Body of pancreas (tissue), 4 donors: ENCODE data around the gene CNGA4. TPM values are rescaled to one million over a fixed set of nuclear protein-coding genes. Genes with fewer than 3 reads are reported as not detected.
A peak's percentile ranks its signal among the peaks of the same experiment; 100 is the strongest.
"Not testable (repeated sequence)": the region's sequence is repeated elsewhere in the genome, so short reads cannot be mapped to it uniquely, and the experiment has no call there.

Experiments used
- ATAC-seq: fragments of 150-250 bp; one replicate; pipeline ENCODE4 v1.9.1; 2016
- DNase-seq, 4 donors: peaks; one replicate each; pipeline ENCODE4 v3.0.0-alpha.2; 2019
- H3K27ac ChIP-seq, 4 donors: fragments of 200-600 bp; sonication (generic); 1 replicate in 3 of 4; 2 replicates in 1 of 4; pipeline versions ENCODE4 v1.5.1 to v1.6.1; 2016 to 2019; ENCODE audit warnings: mild to moderate bottlenecking in 1 of 4, mixed read lengths in 1 of 4, moderate library complexity in 1 of 4
- H3K27me3 ChIP-seq, 2 donors: fragments of 200-600 bp; sonication (generic); one replicate each; pipeline ENCODE4 v1.6.0; 2016; ENCODE audit warnings: mild to moderate bottlenecking in 1 of 2
- H3K36me3 ChIP-seq, 2 donors: fragments of 200-600 bp; sonication (generic); replicated peaks in 1 of 2; 2 replicates each; pipeline ENCODE4 v1.5.1; 2016; ENCODE audit warnings: low read depth in 2 of 2; ENCODE audit not compliant: insufficient read depth in 1 of 2
- H3K4me1 ChIP-seq: fragments of 200-600 bp; sonication (generic); one replicate; pipeline ENCODE4 v1.6.0; 2016
- H3K4me3 ChIP-seq, 2 donors: fragments of 200-600 bp; sonication (generic); 1 replicate in 1 of 2; 2 replicates in 1 of 2; pipeline ENCODE4 v1.5.1; 2016 to 2019
- H3K9me3 ChIP-seq, 3 donors: fragments of 200-600 bp; sonication (generic); 1 replicate in 2 of 3; 2 replicates in 1 of 3; pipeline ENCODE4 v1.5.1; 2016
- CTCF ChIP-seq, 7 experiments: fragments of 450-650 bp in 4 of 7; fragments of 200-600 bp in 3 of 7; sonication (generic) in 3 of 7; IDR thresholded peaks; one replicate each; pipeline ENCODE4 v1.5.1; 2016 to 2019; ENCODE audit warnings: antibody characterized with exemption in 7 of 7
- POLR2A ChIP-seq, 3 donors: fragments of 450-650 bp; IDR thresholded peaks; one replicate each; pipeline ENCODE4 v1.6.1; 2016; ENCODE audit warnings: antibody characterized with exemption in 3 of 3, mild to moderate bottlenecking in 2 of 3
- WGBS, 2 donors: methylation state at CpG; one replicate each; pipeline ENCODE4 v1.1.5; 2017; 5-methylcytosine and 5-hydroxymethylcytosine counted together
- intact Hi-C: fragments of 100-400 bp; cut with DNase I; formaldehyde crosslinking; loops from one replicate; pipeline ENCODE4 v1.15.1; 2023
- total RNA-seq, 2 donors: library from RNA; depleted of rRNA; stranded (reverse); fragments of >200 nt; gene quantifications; one replicate each; pipeline ENCODE4 v1.1.0, GENCODE V29; 2016

CNGA4 gene
- total RNA-seq, 2 donors from 2014 or later, result not detected

- DNase-seq (no peak), ATAC-seq (no peak)
- no peak for TF ChIP-seq CTCF (IDR thresholded peaks at IDR 0.05)
- TF ChIP-seq POLR2A (IDR thresholded peaks at IDR 0.05), result no peak
- Histone ChIP-seq H3K27ac (no peak overlapping the region), H3K4me1 (peaks cover 11% of the 10 kb centered on the region), H3K9me3 (no peaks in the 10 kb centered on the region), H3K36me3 (no peaks in the 10 kb centered on the region), H3K4me3 (no peak overlapping the region), H3K27me3 (no peaks in the 10 kb centered on the region)
- 94 to 95% methylated on average over 2 of the region's 2 CpGs for WGBS, 2 donors
- intact Hi-C loops, result no loop called here
Observed at GRCh38 chr11:6245536-6245935, 6.6 kb downstream of the CNGA4 start.

- Histone ChIP-seq H3K4me3 (no peak overlapping the region), H3K36me3 (no peaks in the 10 kb centered on the region), H3K27ac (no peak overlapping the region), H3K9me3 (no peaks in the 10 kb centered on the region), H3K4me1 (peaks cover 33% of the 10 kb centered on the region), H3K27me3 (no peaks in the 10 kb centered on the region)
- intact Hi-C loops, result no loop called here
- ATAC-seq (no peak), DNase-seq (no peak)
- no peak for TF ChIP-seq POLR2A (IDR thresholded peaks at IDR 0.05)
- WGBS, 2 donors, result 92 to 94% methylated on average over 1 of the region's 1 CpG
Observed at GRCh38 chr11:6248248-6248647, 9.4 kb downstream of the CNGA4 start.

- ATAC-seq, intact Hi-C loops, H3K36me3 ChIP-seq, H3K27ac ChIP-seq, DNase-seq, H3K9me3 ChIP-seq, H3K27me3 ChIP-seq, H3K4me3 ChIP-seq: not testable (repeated sequence)
- WGBS, 2 donors, result 91 to 95% methylated on average over 3 of the region's 3 CpGs
- peaks cover 39% of the 10 kb centered on the region for H3K4me1 ChIP-seq
Observed at GRCh38 chr11:6248897-6249296, 10.0 kb downstream of the CNGA4 start.

GRCh38 chr11:6249770-6250555 is 11.1 kb downstream of the CNGA4 start:
- ATAC-seq (peak; percentile 55), DNase-seq (peak; percentile 90 to 97 (median 94))
- no peaks in the 10 kb centered on the region for H3K36me3 ChIP-seq
- intact Hi-C loops, result no loop called here
- H3K27ac ChIP-seq, result peak overlapping the region; percentile 51 to 81 (median 70)
- no peaks in the 10 kb centered on the region for H3K9me3 ChIP-seq
- TF ChIP-seq POLR2A (IDR thresholded peaks at IDR 0.05), result no peak
- TF ChIP-seq CTCF (IDR thresholded peaks at IDR 0.05), result no peak
- WGBS, 2 donors, result 30% methylated on average over 3 of the region's 3 CpGs
- no peak overlapping the region for H3K4me3 ChIP-seq
- no peaks in the 10 kb centered on the region for H3K27me3 ChIP-seq
- H3K4me1 ChIP-seq, result peaks cover 41% of the 10 kb centered on the region

- intact Hi-C loops, result no loop called here
- Histone ChIP-seq H3K4me1 (peaks cover 41% of the 10 kb centered on the region), H3K36me3 (no peaks in the 10 kb centered on the region), H3K9me3 (no peaks in the 10 kb centered on the region), H3K27ac (peak overlapping the region; percentile 50 to 92 (median 89)), H3K27me3 (no peaks in the 10 kb centered on the region), H3K4me3 (no peak overlapping the region)
- DNase-seq, result peak; percentile 87 to 92 (median 91)
- peak; percentile 86 for ATAC-seq
- peak; percentile 62 to 100 (median 99) for TF ChIP-seq CTCF (IDR thresholded peaks at IDR 0.05)
- TF ChIP-seq POLR2A (IDR thresholded peaks at IDR 0.05), result no peak
- 26 to 37% methylated on average over 6 of the region's 6 CpGs for WGBS, 2 donors
Observed at GRCh38 chr11:6251120-6251733, 12.3 kb downstream of the CNGA4 start.
